GM23248 (cell line): ENCODE data around the gene CYP1A1.

Experiments used
- EZH2 ChIP-seq: fragments of 200-600 bp; sonication (generic); IDR thresholded peaks from 2 replicates; pipeline ENCODE4 v1.6.1; 2018; ENCODE audit warnings: antibody characterized with exemption, mild to moderate bottlenecking; ENCODE audit not compliant: insufficient read depth, poor library complexity, severe bottlenecking
- EZH2phosphoT487 ChIP-seq: fragments of 200-600 bp; sonication (generic); IDR thresholded peaks from 2 replicates; pipeline ENCODE4 v1.6.1; 2018; ENCODE audit warnings: antibody characterized with exemption, moderate library complexity, mild to moderate bottlenecking, low read depth; ENCODE audit not compliant: insufficient read depth

DNA sequence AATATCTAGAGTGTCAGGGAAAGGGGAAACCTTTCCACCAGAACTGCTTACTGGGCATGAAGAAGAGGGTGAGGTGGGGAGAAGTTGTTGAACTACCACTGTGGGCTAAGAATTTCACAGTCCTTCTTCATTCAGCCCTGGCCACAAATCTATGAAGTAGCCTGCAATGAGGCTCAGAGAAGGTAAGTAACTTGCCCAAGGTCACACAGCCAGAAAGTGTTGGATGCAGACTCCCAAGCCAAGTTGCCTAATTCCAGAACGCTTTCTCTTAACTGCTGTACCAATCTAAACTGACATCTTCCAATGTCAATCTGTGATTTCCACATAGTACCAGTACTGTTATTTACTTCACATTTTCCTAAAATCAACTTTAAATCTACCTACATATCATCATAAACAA lies 2.1 kb downstream of the CYP1A1 start:
- no peak for TF ChIP-seq EZH2
- TF ChIP-seq EZH2phosphoT487 = no peak
